ENCODE measurements around the gene PACRG. TPM values are rescaled to one million over a fixed set of nuclear protein-coding genes. Genes with fewer than 3 reads are reported as not detected.

PACRG gene
- total and polyA plus RNA-seq, 2 experiments from 2014 or later = 0.83 to 3.7 TPM

DNA sequence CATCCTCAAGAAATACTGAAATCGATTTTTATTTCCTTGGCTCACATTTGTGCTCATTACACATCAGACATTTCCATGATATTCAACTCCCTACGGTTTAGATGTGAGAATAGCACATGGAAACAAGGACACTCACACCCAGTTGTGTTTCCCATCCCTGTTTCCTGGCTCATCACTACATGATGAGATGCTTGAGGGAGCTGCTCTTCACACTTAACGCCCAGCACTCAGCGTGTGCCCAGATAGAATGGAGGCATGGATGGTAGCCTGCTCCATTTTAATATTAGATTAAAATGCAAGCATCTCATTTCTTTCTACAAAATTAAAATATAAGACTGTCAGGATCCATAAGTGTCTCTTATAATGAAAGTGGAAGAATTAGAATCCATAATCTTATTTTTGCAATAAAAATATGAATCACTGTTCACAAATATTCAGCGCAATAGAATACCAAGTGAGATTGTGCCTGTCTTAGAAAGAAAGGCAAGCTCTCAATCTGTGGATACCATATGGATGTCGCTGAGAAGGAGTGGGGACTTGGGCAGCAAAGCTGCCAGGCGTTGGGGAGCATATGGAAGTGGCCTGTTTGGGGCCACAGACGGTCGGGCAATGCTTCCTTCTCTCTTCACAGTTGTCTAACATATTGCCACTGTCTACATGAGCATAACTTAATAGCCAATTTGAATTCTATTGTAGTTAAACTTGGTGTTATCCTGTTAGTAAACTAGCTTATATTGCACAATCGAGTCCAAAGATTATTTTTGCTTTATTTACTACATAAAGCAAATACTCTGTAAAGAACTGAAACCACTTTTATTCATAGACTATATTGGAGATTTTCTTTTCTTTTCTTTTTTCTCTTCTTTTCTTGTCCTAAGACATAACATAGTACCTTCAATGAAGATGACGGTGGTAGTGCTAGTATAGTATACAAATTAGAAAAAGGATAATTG lies 479.9 kb downstream of the PACRG start:
- H3K4me3 ChIP-seq = no peak overlapping the region
- H3K4me1 ChIP-seq (ENCODE audit: low read depth) = peaks cover 23% of the 10 kb centered on the region
- TF ChIP-seq, protein P1, sequence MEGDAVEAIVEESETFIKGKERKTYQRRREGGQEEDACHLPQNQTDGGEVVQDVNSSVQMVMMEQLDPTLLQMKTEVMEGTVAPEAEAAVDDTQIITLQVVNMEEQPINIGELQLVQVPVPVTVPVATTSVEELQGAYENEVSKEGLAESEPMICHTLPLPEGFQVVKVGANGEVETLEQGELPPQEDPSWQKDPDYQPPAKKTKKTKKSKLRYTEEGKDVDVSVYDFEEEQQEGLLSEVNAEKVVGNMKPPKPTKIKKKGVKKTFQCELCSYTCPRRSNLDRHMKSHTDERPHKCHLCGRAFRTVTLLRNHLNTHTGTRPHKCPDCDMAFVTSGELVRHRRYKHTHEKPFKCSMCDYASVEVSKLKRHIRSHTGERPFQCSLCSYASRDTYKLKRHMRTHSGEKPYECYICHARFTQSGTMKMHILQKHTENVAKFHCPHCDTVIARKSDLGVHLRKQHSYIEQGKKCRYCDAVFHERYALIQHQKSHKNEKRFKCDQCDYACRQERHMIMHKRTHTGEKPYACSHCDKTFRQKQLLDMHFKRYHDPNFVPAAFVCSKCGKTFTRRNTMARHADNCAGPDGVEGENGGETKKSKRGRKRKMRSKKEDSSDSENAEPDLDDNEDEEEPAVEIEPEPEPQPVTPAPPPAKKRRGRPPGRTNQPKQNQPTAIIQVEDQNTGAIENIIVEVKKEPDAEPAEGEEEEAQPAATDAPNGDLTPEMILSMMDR (IDR thresholded peaks at IDR 0.05; ENCODE audit: low read depth, low read length) = no peak

DNA sequence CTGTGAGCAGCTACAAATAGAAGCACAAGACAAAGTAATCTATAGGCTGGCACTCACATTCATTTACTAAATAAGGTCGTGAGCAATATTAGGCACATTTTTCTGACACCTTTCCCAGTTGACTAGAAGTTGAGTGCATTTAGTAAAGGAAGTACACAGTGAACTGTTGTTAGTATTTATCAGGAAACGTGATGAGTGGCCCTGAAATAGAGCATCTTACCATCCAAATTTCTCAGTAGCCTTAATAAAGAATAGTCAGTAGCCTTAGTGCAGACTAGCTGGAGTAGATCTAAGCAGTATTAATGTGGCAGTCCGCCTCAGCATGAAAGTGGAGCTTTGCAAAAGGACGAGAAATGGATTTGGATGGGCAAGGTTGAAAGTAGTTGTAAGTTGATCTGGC lies 481.2 kb downstream of the PACRG start:
- Histone ChIP-seq H3K27ac (peak overlapping the region; percentile 88), H3K36me3 (no peaks in the 10 kb centered on the region), H3K9me3 (ENCODE audit: low read depth) (no peaks in the 10 kb centered on the region), H3K4me1 (ENCODE audit: low read depth) (peaks cover 23% of the 10 kb centered on the region), H3K27me3 (no peaks in the 10 kb centered on the region), H3K4me3 (peak overlapping the region; percentile 10)
- peak in 1 of 2 donors; percentile 83 for DNase-seq (ENCODE audit: low read depth in 1 of 2, low spot score in 1 of 2)
- TF ChIP-seq, protein P1 (IDR thresholded peaks at IDR 0.05; ENCODE audit: low read depth, low read length) = no peak

More for the DNA sequence above, 479.9 kb downstream of the PACRG start:
- no peaks in the 10 kb centered on the region for H3K9me3 ChIP-seq (ENCODE audit: low read depth)
- no peaks in the 10 kb centered on the region for H3K27me3 ChIP-seq
- DNase-seq (ENCODE audit: low read depth in 1 of 2, low spot score in 1 of 2) = no peak
- H3K36me3 ChIP-seq = no peaks in the 10 kb centered on the region
- peak overlapping the region; percentile 88 for H3K27ac ChIP-seq

DNA sequence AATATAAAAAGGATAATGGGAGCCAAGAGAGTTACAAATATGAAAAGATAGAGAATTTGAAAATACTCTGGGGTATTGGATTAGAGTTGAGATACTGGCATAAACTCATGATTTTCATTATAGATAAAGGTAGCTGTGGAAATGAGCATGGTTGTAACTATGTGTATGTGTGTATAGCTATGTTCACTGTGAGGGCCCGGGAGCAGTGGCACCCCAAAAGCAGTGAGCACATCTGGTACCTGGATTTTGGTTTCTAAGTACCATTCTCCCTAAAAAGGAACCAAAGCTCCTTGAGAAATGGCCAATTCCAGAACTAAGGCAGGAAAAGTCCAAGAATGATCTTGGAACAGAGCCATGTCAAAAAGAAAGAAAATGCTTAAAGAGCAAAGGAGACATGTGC lies 484.3 kb downstream of the PACRG start:
- TF ChIP-seq, protein P1 (IDR thresholded peaks at IDR 0.05; ENCODE audit: low read depth, low read length) = no peak
- Histone ChIP-seq H3K27ac (no peak overlapping the region), H3K9me3 (ENCODE audit: low read depth) (no peaks in the 10 kb centered on the region), H3K27me3 (no peaks in the 10 kb centered on the region), H3K36me3 (no peaks in the 10 kb centered on the region), H3K4me1 (ENCODE audit: low read depth) (peaks cover 23% of the 10 kb centered on the region), H3K4me3 (no peak overlapping the region)
- no peak for DNase-seq (ENCODE audit: low read depth in 1 of 2, low spot score in 1 of 2)

DNA sequence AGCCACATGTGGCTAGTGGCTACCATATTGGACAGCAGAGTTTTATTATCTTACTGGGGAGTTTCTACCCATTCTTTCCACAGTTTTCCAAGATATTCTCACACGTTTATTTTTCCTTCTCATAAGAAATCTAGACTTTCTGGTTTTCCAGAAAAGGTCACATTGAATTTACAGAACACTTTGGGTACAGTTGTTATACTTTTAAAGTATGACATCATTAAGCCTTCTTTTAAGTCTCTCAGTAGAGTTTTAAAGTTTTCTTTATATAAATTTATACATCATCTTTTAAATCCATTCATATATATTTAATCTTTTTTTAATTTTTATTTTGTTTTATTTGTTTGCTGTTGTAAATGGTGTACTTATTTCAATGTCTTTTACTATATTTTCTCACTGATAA lies 486.5 kb downstream of the PACRG start:
- TF ChIP-seq, protein P1 (IDR thresholded peaks at IDR 0.05; ENCODE audit: low read depth, low read length) = no peak
- H3K4me1 ChIP-seq (ENCODE audit: low read depth) = peaks cover 15% of the 10 kb centered on the region
- H3K27me3 ChIP-seq = no peaks in the 10 kb centered on the region
- no peak overlapping the region for H3K27ac ChIP-seq
- H3K4me3 ChIP-seq = no peak overlapping the region
- H3K36me3 ChIP-seq = no peaks in the 10 kb centered on the region
- no peaks in the 10 kb centered on the region for H3K9me3 ChIP-seq (ENCODE audit: low read depth)
- no peak for DNase-seq (ENCODE audit: low read depth in 1 of 2, low spot score in 1 of 2)

DNA sequence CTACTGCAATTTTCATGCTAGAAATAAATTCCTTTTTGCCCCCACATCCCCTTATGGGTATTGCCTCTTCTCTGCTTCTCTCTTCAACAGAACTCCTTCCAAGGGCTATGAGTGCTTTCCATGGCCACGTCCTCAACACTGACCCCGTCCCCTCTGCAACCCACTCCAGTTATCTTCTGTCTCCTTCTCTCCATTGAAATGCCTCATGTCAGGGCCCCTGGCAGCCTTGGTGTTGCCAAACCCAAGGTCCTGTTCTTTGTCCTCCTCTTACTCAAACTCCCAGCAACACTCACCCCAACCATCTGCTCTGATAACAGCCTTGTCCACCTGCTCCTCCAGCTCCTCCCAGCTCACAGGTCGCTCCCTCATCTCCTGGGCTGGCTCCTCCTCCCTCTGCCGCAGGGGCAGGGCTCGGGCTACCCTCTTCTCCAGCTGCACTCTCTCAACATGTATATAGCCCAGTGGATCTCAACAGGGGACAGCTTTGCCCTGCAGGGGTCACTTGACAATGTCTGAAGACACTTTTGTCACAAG lies 490.7 kb downstream of the PACRG start:
- Histone ChIP-seq H3K9me3 (ENCODE audit: low read depth) (no peaks in the 10 kb centered on the region), H3K36me3 (no peaks in the 10 kb centered on the region), H3K4me1 (ENCODE audit: low read depth) (peaks cover 10% of the 10 kb centered on the region), H3K27me3 (no peaks in the 10 kb centered on the region), H3K27ac (no peak overlapping the region), H3K4me3 (no peak overlapping the region)
- TF ChIP-seq, protein P1 (IDR thresholded peaks at IDR 0.05; ENCODE audit: low read depth, low read length) = no peak
- peak in 1 of 2 donors; percentile 18 for DNase-seq (ENCODE audit: low read depth in 1 of 2, low spot score in 1 of 2)

All from cardiac muscle cell (in vitro differentiated cells and primary cell).